HG03045 (cell line): ENCODE results near the gene BLOC1S3.

Experiments
- ATAC-seq: cut with Tn5 transposase; IDR thresholded peaks from one replicate; pipeline ENCODE4 v1.9.1; 2021; ENCODE audit warnings: mild to moderate bottlenecking, moderate library complexity; ENCODE audit not compliant: unreplicated experiment

BLOC1S3 gene

DNA sequence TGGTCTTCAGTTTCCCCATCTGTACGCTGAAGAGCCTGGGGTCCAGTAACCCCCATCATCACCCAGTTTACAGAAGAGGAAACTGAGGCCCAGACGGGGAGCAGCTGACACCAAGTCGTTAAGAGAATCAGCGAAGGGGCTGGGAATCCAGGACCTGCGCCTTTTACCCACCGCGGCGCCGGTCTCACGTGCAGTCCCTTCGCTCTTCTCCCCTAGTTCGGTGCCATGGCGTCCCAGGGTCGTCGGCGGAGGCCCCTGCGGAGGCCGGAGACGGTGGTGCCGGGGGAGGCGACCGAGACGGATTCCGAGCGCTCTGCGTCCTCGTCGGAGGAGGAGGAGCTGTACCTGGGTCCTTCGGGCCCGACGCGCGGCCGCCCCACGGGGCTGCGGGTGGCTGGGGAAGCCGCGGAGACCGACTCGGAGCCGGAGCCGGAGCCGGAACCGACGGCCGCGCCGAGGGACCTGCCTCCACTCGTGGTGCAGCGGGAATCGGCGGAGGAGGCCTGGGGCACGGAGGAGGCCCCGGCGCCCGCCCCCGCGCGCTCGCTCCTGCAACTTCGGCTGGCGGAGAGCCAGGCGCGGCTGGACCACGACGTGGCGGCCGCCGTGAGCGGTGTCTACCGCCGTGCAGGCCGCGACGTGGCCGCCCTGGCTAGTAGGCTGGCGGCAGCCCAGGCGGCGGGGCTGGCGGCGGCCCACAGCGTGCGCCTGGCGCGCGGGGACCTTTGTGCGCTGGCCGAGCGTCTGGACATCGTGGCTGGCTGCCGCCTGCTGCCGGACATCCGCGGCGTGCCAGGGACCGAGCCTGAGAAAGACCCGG, 698 bp downstream of the BLOC1S3 start:
- ATAC-seq = no peak

DNA sequence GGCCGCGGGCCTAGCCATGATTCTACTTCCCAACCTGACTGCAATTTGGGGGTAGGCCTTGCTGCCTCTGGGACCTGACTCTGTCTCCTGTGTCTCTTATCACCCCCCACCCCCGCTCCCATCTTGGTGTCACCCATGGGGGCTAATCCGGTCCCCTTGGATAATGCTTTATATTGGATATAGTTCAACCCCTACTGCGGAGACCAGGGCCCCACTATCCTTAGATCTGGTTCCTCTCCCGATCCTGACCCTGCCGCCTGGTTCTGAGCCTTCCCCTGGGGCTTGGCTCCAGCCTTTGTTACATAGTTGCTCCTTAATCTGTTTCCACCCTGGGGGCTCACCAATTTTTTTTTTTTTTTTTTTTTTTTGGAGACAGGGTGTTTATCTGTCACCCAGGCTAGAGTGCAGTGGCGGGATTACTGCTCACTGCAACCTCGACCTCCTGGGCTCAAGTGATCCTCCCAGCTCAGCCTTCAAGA, 1.3 kb downstream of the BLOC1S3 start:
- ATAC-seq = no peak

DNA sequence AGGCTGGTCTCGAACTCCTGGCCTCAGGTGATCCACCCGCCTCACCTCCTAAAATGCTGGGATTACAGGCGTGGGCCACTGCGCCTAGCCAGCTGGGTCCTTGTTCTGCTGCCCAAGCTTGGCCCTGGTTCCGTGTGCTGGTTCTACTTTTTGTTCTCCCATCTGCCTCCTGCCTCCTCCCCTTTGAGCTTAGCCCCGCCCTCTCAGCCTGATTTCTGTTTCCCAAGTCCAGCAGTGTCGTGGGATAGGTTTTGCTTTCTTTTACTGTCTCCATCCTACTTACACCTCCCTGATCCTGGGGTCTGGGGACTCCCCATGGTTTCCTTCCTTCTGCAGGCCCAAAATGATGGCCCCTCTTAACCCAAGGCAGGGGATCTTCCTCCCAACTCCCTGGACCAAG, 2.4 kb downstream of the BLOC1S3 start:
- no peak for ATAC-seq

- no peak for ATAC-seq
These were observed 4.2 kb downstream of the BLOC1S3 start for GRCh38 chr19:45182758-45183157.

- ATAC-seq = no peak
These were observed 5.5 kb downstream of the BLOC1S3 start for GRCh38 chr19:45184115-45184514.

GRCh38 chr19:45186509-45187334, 8.1 kb downstream of the BLOC1S3 start:
- no peak for ATAC-seq

GRCh38 chr19:45187421-45188100, 9.0 kb downstream of the BLOC1S3 start:
- no peak for ATAC-seq

GRCh38 chr19:45189971-45190370, 11.4 kb downstream of the BLOC1S3 start:
- ATAC-seq = no peak

DNA sequence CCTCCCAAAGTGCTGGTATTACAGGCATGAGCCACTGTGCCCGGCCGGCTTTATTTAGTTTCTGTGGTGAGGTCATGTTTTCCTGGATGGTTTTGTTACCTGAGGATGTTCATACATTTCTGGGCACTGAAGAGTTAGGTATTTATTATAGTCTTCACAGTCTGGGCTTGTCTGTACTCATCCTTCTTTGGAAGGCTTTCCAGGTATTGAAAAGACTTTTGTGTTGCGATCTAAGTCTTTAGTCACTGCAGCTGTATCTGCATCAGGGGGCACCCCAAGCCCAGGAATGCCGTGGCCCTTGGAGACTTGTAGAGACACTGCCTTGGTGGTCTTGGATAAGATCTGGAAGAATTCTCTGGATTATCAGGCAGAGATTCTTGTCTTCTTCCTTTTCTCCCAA, 12.8 kb downstream of the BLOC1S3 start:
- ATAC-seq = no peak

DNA sequence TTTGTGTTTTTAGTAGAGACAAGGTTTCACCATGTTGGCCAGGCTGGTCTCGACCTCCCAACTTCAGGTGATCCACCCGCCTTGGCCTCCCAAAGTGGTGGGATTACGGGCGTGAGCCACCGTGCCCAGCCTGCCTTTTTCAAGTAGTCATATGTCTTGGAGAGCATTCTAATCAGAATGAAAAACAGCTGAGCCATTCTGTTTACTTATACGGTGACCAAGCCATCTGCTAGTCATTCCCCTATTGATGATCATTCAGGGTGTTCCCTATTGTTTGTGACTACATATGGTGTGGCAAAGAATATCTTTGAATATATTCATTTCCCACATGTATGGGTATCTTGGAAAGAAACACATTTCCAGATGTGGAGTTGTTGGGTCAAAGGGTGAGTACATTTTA, 17.2 kb downstream of the BLOC1S3 start:
- no peak for ATAC-seq

- no peak for ATAC-seq
These were observed 22.0 kb downstream of the BLOC1S3 start for GRCh38 chr19:45200568-45200967.

DNA sequence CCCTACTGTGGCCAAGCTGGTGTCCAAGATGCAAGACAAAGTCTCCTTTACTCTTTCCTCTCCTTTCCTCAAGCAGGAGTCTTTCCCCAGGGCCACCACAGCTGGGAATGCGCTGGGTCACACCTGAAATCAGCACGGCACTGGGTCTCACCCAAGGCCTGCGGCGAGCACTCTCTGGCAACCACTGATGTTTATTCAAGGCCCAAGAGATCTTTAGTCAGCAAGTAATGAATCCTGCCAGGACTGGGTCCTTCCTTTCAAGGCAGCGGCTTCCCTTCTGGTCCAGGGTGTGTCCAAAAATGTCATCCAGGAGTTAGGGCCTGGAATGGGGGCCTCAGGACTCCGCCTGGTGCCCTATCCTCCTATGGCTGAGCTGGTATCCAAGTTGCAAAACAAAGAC, 24.1 kb downstream of the BLOC1S3 start:
- no peak for ATAC-seq

- no peak for ATAC-seq
These were observed 27.2 kb downstream of the BLOC1S3 start for GRCh38 chr19:45205810-45206209.

DNA sequence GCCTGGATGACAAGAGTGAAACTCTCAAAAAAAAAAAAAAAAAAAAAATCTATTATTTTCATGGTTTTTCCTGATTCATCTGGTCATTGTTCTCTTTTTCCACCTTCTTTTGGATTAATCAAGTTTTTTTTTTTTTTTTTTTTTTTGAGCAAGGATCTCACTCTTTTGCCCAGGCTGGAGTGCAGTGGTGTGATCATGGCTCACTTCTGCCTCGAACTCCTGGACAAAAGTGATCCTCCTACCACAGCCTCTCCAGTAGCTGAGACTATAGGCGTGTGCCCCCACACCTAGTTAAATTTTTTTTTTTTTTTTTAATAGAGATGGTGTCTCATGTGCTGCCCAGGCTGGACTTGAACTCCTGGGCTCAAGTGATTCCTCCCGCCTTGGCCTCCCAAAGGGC, 27.7 kb downstream of the BLOC1S3 start:
- no peak for ATAC-seq

DNA sequence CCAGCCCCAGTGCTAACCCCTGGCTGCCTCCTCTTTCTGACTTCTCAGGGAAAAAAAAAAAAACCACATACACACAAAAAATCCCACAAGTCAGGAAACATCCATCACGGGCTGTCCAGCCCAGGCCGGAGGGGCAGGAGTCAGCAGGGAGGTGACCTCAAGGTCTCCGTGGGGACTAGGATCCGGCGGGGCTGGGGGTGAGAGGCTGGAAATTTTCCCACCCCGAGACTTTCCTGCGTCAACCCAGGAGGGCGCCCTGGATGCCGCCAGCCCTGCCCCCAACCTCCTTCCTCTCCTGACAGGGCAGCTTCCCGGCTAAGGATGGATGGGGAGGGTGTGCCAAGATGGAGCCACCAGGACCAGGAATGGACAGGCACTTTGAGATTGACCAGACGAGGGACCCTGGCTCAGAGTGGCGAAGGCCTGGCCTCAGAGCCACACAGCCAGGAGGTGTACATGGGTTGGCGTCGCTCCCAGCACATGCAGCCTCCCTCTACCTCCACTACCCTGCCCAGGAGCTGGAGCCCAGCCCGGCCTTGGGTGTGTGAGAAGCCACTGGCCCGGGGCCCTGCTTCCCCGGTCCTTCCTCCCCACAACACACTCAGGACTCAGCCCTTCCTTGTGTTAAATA, 33.3 kb downstream of the BLOC1S3 start:
- ATAC-seq = no peak

DNA sequence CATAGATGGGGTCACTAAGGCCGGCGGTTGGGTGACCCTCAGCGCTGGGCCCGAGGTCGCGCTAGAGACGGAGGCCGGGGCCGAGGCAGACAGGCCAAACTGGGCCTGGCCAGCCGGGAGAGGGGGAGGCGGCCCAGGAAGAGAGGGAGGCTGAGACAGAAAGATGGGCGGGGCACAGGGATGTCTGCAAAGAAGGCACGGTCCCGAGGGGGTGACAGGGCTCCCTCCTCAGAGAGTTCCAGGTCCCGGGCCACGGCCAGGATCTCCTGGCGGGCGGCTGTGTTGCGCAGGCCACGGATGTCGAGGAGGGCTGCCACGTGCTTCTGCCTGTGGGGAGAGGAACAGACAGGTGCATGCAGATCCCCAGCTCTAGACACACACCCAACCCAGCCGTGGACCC, 34.4 kb downstream of the BLOC1S3 start:
- no peak for ATAC-seq

DNA sequence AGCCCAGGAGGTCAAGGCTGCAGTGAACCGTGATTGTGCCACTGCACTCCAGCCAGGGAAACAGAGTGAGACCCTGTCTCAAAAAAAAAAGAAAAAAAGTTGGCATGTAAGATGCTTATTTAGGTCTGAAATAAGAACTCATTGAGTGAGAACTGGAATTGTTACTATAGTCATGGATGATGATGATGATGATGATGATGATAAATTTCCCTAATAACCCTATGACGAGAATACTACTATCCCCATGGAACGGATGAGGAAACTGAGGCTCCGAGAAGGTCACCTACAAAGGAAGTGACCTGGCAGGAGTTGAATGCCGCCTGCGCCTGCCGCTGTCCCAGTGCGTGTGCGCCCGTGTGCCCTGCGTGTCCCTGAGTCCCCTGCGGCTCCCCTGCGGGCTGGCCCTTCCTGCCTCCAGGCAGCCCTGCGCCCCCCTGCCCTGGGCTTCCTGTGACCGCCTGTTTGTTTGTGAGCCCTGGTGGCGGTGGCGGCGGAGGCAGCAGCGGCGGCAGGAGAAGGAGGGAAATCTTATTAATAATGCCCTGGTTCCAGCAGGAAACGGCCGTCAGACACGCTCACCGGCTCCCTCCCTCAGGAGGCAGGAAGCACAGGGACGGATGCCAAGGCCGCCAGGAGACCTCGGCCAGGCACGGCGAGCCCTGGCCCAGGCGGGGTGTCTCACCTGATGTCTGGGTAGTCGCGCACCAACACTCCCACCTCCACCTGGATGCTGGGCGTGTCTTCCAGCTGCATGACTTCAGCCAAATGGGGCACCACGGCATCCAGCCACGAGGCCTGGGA, 37.0 kb downstream of the BLOC1S3 start:
- ATAC-seq = no peak

DNA sequence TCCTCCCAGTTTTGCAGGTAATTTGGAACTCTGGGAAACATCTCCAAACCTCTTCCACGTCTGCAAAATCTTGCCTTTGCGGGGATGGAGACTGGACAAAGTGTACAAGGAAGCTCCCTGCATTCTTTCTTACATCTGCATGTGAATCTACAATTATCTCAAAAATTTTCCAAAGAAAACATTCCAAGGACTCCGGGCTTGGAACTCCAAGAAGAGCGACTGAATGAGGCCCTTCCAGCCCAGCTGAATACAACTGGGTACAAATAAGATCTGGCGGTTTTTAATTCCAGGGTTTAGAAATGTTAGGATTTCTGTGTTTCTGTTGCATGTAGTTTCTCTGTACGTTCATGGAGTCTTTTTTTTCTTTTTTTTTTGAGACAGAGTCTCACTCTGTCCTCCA, 38.1 kb downstream of the BLOC1S3 start:
- ATAC-seq = no peak

GRCh38 chr19:45217193-45217956, 38.8 kb downstream of the BLOC1S3 start:
- ATAC-seq = no peak

- ATAC-seq = no peak
These were observed 39.4 kb downstream of the BLOC1S3 start for GRCh38 chr19:45217957-45218334.
